Erythroblast (primary cell): Measurements from ENCODE around the gene CLDN6.
A peak's percentile ranks its signal among the peaks of the same experiment; 100 is the strongest.

Experiments used
- DNase-seq, 2 experiments: peaks; one replicate each; lab custom pipeline; 2025; lab: John Stamatoyannopoulos, UW
- GATA1 ChIP-seq: IDR thresholded peaks from 2 replicates; pipeline ENCODE4 v1.6.1; 2011; ENCODE audit warnings: low read depth, mild to moderate bottlenecking, control low read depth, low read length, moderate library complexity
- POLR2A ChIP-seq: IDR thresholded peaks from 2 replicates; pipeline ENCODE4 v1.6.1; 2011; ENCODE audit warnings: mild to moderate bottlenecking, low read length

The CLDN6 gene

GRCh38 chr16:2987286-2987685 is 30.7 kb downstream of the CLDN6 start:
- no peak for DNase-seq
- TF ChIP-seq GATA1, result no peak

- no peak for TF ChIP-seq GATA1
- TF ChIP-seq POLR2A, result no peak
- no peak for DNase-seq
These were observed 31.3 kb downstream of the CLDN6 start for GRCh38 chr16:2986623-2987188.

GRCh38 chr16:2985893-2986355 is 32.1 kb downstream of the CLDN6 start:
- TF ChIP-seq POLR2A, result no peak
- no peak for TF ChIP-seq GATA1
- DNase-seq, result no peak

- DNase-seq, result no peak
- TF ChIP-seq POLR2A (no peak), GATA1 (no peak)
These were observed 32.5 kb downstream of the CLDN6 start for GRCh38 chr16:2985462-2985861.

- no peak for TF ChIP-seq POLR2A
- no peak for TF ChIP-seq GATA1
- peak; percentile 77 to 86 for DNase-seq
These were observed 34.3 kb downstream of the CLDN6 start for GRCh38 chr16:2983706-2984136.

GRCh38 chr16:2982402-2982801 is 35.6 kb downstream of the CLDN6 start:
- TF ChIP-seq POLR2A (no peak), GATA1 (no peak)
- no peak for DNase-seq

- DNase-seq, result no peak
- TF ChIP-seq GATA1 (no peak), POLR2A (no peak)
These were observed 36.1 kb downstream of the CLDN6 start for GRCh38 chr16:2981899-2982250.

GRCh38 chr16:2981177-2981898 is 36.6 kb downstream of the CLDN6 start:
- TF ChIP-seq GATA1, result no peak

GRCh38 chr16:2980227-2981176 is 37.5 kb downstream of the CLDN6 start, which contains the start of gene PKMYT1:
Gene PKMYT1 (minus strand): TSS chr16:2980446. CDS start chr16:2979657, 789 bp downstream.
- TF ChIP-seq POLR2A, result peak; percentile 96
- no peak for TF ChIP-seq GATA1
- peak; percentile 94 to 98 for DNase-seq

More at GRCh38 chr16:2981177-2981898, 36.6 kb downstream of the CLDN6 start:
- DNase-seq, result peak; percentile 44 to 49

GRCh38 chr16:2979669-2980226 is 38.2 kb downstream of the CLDN6 start:
- no peak for TF ChIP-seq POLR2A
- no peak for TF ChIP-seq GATA1

GRCh38 chr16:2977440-2977839 is 40.5 kb downstream of the CLDN6 start:
- no peak for DNase-seq
- TF ChIP-seq GATA1 (no peak), POLR2A (no peak)

More at GRCh38 chr16:2979669-2980226, 38.2 kb downstream of the CLDN6 start:
- peak; percentile 72 to 77 for DNase-seq

GRCh38 chr16:2976673-2977072 is 41.3 kb downstream of the CLDN6 start:
- TF ChIP-seq POLR2A (no peak), GATA1 (no peak)
- no peak for DNase-seq

- no peak for DNase-seq
- TF ChIP-seq GATA1, result no peak
These were observed 41.8 kb downstream of the CLDN6 start for GRCh38 chr16:2976201-2976600.

- DNase-seq, result no peak
- no peak for TF ChIP-seq GATA1
- peak; percentile 9 for TF ChIP-seq POLR2A
These were observed 42.7 kb downstream of the CLDN6 start for GRCh38 chr16:2975161-2975795.
